Activated naive CD8-positive, alpha-beta T cell treated with anti-CD3 and anti-CD28 coated beads for 36 hours (primary cell): ENCODE measurements around the gene MRPS18B. TPM values are rescaled to one million over a fixed set of nuclear protein-coding genes. Genes with fewer than 3 reads are reported as not detected.
"Not testable (repeated sequence)": the region's sequence is repeated elsewhere in the genome, so short reads cannot be mapped to it uniquely, and the experiment has no call there.

ENCODE experiments used
- DNase-seq: peaks from one replicate; pipeline ENCODE4 v3.0.0; 2021
- H3K27ac Mint-ChIP-seq: one replicate; pipeline ENCODE4 v1.8.0; 2022; ENCODE audit warnings: mild to moderate bottlenecking, moderate library complexity, mixed read lengths
- H3K27me3 Mint-ChIP-seq: one replicate; pipeline ENCODE4 v1.8.0; 2022; ENCODE audit warnings: mild to moderate bottlenecking, mixed read lengths
- H3K36me3 Mint-ChIP-seq: one replicate; pipeline ENCODE4 v1.8.0; 2021; ENCODE audit warnings: mild to moderate bottlenecking, mixed read lengths
- H3K4me1 Mint-ChIP-seq: one replicate; pipeline ENCODE4 v1.8.0; 2021; ENCODE audit warnings: mixed read lengths
- H3K4me3 Mint-ChIP-seq: one replicate; pipeline ENCODE4 v1.8.0; 2022; ENCODE audit warnings: mild to moderate bottlenecking, moderate library complexity, mixed read lengths
- H3K9me3 Mint-ChIP-seq: one replicate; pipeline ENCODE4 v1.8.0; 2022; ENCODE audit warnings: mixed read lengths
- total RNA-seq, 2 experiments: library from RNA; stranded (reverse); gene quantifications; one replicate each; pipeline ENCODE4 v1.2.3, GENCODE V29; 2021

The MRPS18B gene
- total RNA-seq, 2 experiments from 2014 or later: 113 to 116 TPM

DNA sequence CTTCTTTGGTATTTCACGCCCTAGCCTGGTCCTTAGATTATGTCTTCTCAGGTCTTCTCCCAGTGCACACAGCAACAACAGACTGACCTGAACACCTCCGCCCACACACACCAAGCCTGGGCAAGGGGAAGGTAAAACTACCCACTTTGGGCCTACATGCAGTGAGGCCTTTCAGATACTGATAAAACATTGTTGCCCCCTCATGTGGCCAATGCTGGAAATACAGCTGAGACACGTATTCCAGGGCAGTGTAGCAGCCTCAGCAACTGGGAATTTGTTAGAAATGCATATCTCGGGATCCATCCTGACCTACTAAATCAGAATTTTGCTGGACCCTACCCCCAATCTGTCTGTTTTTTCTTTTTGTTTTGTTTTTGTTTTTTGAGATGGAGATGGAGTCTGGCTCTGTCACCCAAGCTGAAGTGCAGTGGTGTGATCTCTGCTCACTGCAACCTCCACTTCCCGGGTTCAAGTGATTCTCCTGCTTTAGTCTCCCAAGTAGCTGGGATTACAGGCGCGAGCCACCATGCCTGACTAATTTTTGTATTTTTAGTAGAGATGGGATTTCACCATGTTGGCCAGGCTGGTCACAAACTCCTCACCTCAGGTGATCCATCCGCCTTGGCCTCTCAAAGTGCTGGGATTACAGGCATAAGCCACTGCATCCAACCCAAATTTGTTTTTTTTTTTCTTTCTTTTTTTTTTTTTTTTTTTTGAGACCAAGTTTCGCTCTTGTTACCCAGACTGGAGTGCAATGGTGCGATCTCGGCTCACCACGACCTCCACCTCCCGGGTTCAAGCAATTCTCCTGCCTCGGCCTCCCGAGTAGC is 20.1 kb upstream of the MRPS18B start:
- peak; percentile 71 for DNase-seq
- Mint-ChIP-seq H3K4me1 (peaks cover 13% of the 10 kb centered on the region), H3K4me3 (peak overlapping the region; percentile 10), H3K27ac (peak overlapping the region; percentile 56), H3K36me3 (peaks cover 22% of the 10 kb centered on the region)
- not testable (repeated sequence) for H3K9me3 Mint-ChIP-seq, H3K27me3 Mint-ChIP-seq

DNA sequence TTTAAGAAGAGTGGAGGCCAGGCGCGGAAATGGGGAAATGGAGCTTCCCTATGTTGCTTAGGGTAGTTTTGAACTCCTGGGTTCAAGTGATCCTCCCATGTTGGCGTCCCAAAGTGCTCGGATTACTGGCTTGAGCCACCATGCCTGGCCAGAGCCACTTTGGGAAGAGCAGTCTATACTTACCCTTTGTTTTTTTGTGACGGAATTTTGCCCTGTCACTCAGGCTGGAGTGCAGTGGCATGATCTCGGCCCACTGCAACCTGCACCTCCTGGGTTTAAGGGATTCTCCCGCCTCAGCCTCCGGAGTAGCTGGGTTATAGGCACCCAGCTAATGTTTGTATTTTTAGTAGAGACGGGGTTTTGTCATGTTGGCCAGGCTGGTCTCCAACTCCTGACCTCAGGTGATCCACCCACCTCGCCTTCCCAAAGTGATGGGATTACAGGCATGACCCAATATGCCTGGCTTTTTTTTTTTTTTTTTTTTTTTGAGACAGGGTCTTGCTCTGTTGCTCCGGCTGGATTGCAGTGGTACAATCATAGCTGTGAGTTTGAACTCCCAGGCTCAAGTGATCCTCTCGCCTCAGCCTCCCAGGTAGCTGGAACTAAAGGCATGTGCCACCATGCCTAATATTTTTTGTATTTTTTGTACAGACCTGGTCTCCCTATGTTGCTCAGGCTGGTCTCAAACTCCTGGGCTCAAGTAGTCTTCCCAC is 18.6 kb upstream of the MRPS18B start:
- no peak for DNase-seq
- H3K4me1 Mint-ChIP-seq: peaks cover 22% of the 10 kb centered on the region
- H3K27ac Mint-ChIP-seq: peak overlapping the region; percentile 78
- no peaks in the 10 kb centered on the region for H3K27me3 Mint-ChIP-seq
- no peak overlapping the region for H3K4me3 Mint-ChIP-seq
- no peaks in the 10 kb centered on the region for H3K9me3 Mint-ChIP-seq
- H3K36me3 Mint-ChIP-seq: peaks cover 34% of the 10 kb centered on the region

DNA sequence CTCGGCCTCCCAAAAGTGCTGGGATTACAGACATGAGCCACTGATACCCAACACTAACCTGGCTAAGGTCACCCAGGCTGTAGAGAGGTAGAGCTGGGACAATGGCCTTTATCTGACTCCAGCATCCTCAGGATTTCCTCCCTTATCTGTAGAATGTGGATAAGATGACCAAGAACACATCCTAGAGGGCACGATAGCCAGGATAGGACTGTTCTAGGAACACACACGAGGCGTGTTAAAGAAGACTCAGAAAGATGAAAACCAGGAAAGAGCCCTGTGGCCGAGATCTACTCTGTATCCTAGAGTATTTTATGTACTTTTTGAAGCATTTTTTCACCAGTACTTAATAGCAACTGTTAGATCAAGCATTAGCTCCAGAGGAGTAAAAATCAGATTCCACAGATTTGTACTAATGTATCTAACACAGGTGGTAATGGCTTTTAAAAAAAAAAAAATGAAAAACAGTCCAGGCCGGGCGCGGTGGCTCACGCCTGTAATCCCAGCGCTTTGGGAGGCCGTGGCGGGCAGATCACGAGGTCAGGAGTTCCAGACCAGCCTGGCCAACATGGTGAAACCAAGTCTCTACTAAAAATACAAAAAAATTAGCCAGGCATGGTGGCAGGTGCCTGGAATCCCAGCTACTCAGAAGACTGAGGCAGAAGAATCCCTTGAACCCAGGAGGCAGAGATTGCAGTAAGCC is 17.9 kb upstream of the MRPS18B start:
- H3K27me3 Mint-ChIP-seq: no peaks in the 10 kb centered on the region
- H3K4me3 Mint-ChIP-seq: no peak overlapping the region
- peaks cover 39% of the 10 kb centered on the region for H3K36me3 Mint-ChIP-seq
- H3K27ac Mint-ChIP-seq: peak overlapping the region; percentile 78
- no peak for DNase-seq
- peaks cover 23% of the 10 kb centered on the region for H3K4me1 Mint-ChIP-seq
- H3K9me3 Mint-ChIP-seq: no peaks in the 10 kb centered on the region

DNA sequence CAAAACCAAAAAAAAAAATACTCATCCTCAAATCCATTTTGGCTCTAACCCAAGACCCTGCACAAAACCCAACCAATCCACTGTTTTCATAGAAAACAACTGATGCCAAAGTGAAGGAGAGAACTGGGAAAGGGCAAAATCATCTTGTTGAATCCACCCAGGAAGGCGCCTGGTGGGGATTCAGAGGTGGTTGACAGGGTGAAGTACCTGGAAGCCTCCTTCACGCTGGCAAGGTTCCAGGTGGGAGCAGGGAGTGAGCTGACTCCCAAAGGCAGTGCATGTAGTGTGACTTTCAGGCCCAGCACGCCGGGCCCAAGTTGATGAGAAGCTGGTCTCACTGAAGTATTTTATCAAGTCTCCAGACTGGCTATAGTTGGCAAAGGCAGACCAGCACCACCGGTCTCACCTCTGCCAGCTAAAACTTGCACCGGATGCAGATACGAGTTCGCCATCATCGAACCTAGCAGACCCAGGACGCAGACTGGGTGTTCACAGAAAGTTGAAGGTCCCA is 17.1 kb upstream of the MRPS18B start:
- Mint-ChIP-seq H3K4me1 (peaks cover 23% of the 10 kb centered on the region), H3K9me3 (no peaks in the 10 kb centered on the region), H3K4me3 (no peak overlapping the region), H3K36me3 (peaks cover 44% of the 10 kb centered on the region), H3K27ac (no peak overlapping the region), H3K27me3 (no peaks in the 10 kb centered on the region)
- DNase-seq: no peak

DNA sequence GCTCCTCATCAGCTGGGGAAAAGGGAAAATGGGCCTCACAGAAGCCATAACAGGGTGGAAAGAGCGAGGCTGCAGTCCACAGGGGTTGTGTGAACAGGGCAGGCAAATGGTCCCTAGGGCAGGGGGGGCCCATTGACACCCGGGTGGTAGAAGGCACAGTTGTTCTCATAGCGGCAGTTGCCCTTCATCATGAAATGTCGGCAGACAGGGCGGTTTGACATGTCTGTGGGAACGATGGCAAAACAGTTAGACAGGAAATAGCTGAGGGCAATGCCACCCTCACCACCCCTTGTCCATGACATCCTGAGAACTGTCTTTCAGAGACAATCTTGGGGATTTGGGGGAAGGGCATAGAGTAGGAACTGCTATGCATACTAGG is 16.2 kb upstream of the MRPS18B start:
- Mint-ChIP-seq H3K27me3 (no peaks in the 10 kb centered on the region), H3K4me3 (no peak overlapping the region), H3K9me3 (no peaks in the 10 kb centered on the region), H3K27ac (no peak overlapping the region), H3K36me3 (peaks cover 51% of the 10 kb centered on the region), H3K4me1 (peaks cover 23% of the 10 kb centered on the region)
- DNase-seq: no peak

DNA sequence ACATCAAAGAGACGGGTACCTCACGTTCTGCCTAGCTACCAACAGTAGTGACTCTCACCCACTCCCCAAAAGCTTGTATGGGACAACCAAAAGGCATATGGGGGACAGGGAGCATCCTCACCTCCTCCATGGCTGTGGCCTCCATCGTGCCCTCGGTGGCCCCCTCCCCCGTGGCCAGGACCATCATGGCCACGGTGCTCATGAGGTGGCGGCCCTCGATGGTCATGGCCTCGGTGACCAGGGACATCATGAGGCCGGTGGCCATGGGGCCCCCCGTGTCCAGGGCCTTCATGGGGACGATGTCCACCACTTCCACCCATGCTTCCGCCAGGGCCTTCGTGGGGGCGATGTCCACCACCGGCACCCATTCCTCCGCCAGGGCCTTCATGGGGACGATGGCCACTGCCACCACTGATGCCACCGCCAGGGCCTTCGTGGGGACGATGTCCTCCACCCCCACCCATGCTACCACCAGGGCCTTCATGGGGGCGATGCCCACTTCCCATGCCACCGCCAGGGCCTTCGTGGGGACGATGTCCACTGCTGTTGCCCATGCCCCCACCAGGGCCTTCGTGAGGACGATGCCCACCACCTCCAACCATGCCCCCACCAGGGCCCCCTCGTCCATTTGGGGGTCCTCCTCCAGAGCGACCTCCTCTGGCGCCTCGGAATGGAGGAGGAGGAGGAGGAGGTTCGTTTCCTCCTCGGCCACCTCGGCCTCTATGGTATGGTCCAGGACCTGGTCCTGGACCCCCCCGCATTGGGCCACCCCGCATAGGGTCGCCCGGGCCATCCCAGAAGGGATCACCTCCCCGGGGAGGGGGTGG is 15.6 kb upstream of the MRPS18B start:
- Mint-ChIP-seq H3K9me3 (no peaks in the 10 kb centered on the region), H3K27me3 (no peaks in the 10 kb centered on the region), H3K27ac (no peak overlapping the region), H3K4me1 (peaks cover 25% of the 10 kb centered on the region), H3K4me3 (no peak overlapping the region), H3K36me3 (peaks cover 51% of the 10 kb centered on the region)
- no peak for DNase-seq

DNA sequence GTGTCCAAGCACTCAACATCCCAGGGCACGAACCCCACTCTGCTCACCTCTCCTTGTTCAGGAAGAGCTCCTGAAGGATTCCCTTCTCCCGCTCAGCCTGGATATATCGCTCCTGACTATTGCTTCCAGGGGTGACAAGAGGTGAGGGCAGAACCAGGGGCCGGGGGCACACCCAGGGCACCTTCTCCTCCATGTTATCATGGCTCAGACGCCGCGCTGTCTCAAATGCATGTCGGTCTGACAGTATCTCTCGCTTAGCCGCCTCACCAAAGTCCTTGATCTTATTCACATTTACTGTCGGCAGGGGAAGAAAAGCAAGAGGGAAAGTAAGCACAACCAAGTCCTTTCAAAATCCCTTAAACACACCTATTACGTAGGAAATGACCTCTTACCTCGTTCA is 13.7 kb upstream of the MRPS18B start:
- H3K4me3 Mint-ChIP-seq: no peak overlapping the region
- H3K27ac Mint-ChIP-seq: no peak overlapping the region
- no peaks in the 10 kb centered on the region for H3K27me3 Mint-ChIP-seq
- H3K36me3 Mint-ChIP-seq: peaks cover 58% of the 10 kb centered on the region
- H3K4me1 Mint-ChIP-seq: peaks cover 27% of the 10 kb centered on the region
- DNase-seq: no peak
- H3K9me3 Mint-ChIP-seq: no peaks in the 10 kb centered on the region

DNA sequence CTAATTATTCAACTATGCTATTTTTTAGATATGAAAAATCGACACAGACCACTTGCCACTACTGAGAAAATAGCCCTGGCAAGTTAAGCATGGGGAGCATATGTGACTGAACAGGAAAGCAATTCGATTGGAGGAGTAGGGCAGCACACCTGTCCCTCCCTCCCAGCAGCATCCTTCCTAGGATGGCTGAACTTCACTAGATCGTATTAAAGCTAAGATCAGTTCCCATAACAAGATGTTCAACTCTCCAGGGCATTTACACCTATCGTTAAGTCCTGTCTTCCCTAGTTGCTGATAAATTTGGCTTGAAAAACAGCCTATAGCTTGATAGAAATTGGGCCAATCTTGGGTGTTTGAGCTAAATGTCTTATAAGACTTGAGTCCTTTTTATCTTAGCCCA is 7.6 kb upstream of the MRPS18B start:
- Mint-ChIP-seq H3K4me1 (peaks cover 60% of the 10 kb centered on the region), H3K4me3 (no peak overlapping the region), H3K9me3 (no peaks in the 10 kb centered on the region), H3K27me3 (no peaks in the 10 kb centered on the region), H3K27ac (peak overlapping the region; percentile 59), H3K36me3 (peaks cover 67% of the 10 kb centered on the region)
- DNase-seq: no peak

DNA sequence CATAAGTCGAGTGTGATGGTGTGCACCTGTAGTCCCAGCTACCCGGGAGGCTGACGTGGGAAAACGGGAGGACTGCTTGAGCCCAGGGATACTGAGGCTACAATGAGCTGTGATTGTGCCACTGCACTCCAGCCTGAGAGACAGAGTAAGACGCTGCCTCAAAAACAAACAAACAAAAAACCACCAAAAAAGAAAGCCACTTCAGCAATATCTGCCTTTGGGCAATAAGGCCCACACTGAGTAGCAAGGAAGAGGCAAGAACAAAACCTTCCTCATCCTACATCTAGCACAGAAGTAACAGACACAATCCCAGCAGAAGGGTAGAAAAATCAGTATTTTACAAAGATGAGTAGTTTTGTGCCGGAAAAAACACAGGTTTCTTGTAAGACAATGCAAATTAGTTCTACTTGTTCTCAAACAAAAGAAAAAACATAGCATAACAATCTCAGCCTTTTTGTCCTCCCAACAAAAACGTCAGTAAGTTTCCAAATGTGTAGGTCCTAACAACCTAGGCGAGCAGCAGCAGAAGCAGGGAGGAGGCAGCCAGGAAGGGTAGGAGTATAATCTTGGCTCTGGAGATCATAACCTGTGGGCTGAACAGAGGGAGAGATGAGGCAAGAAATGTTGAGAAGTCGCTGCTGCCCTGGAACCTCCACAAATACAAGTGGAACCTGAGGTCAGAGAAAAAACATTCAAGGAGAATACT is 6.3 kb upstream of the MRPS18B start:
- DNase-seq: no peak
- Mint-ChIP-seq H3K27me3 (peaks cover 3% of the 10 kb centered on the region), H3K4me3 (no peak overlapping the region)

DNA sequence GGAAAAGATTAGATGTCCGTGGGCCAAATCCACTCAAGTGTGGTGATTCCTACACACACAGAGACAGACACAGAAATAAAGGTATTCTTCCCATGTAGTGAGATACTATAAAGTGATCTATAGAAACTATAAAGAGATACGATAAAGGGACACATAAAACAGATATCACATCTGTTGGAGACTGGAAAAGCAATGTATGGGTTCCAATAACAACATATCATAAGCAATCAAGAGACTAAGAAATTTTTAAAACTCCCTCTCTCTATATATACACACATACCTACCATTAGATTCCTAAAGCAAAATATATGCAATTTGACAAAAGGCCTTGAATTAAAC is 5.8 kb upstream of the MRPS18B start:
- no peaks in the 10 kb centered on the region for H3K9me3 Mint-ChIP-seq
- H3K27ac Mint-ChIP-seq: peak overlapping the region; percentile 6
- peaks cover 62% of the 10 kb centered on the region for H3K4me1 Mint-ChIP-seq
- H3K4me3 Mint-ChIP-seq: no peak overlapping the region
- no peak for DNase-seq
- peaks cover 8% of the 10 kb centered on the region for H3K27me3 Mint-ChIP-seq
- H3K36me3 Mint-ChIP-seq: peaks cover 69% of the 10 kb centered on the region

More for the DNA sequence above, 6.3 kb upstream of the MRPS18B start:
- peaks cover 69% of the 10 kb centered on the region for H3K36me3 Mint-ChIP-seq
- H3K27ac Mint-ChIP-seq: peak overlapping the region; percentile 6
- H3K9me3 Mint-ChIP-seq: no peaks in the 10 kb centered on the region
- peaks cover 63% of the 10 kb centered on the region for H3K4me1 Mint-ChIP-seq

DNA sequence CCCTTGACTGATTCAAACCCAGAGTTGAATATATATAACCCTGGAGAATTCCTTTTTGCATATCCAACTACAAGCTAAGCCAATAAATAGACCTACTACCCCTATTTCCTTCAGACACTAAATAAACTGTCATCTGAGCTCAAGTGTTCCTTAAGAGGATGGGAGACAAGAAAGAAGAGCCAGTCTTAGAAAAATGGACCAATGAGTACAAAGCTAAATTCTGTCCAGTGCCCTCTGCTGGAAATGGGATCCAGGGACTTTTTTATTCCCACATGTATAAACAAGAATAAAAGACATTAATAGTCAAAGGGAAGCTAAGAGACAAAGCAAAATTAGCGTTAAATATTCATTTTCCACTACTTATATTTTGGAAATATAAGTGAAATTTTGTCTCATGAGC is 5.4 kb upstream of the MRPS18B start:
- Mint-ChIP-seq H3K9me3 (peaks cover 3% of the 10 kb centered on the region), H3K36me3 (peaks cover 73% of the 10 kb centered on the region), H3K27me3 (peaks cover 12% of the 10 kb centered on the region), H3K4me3 (peak overlapping the region; percentile 11), H3K4me1 (peaks cover 66% of the 10 kb centered on the region), H3K27ac (peak overlapping the region; percentile 99)
- DNase-seq: no peak

DNA sequence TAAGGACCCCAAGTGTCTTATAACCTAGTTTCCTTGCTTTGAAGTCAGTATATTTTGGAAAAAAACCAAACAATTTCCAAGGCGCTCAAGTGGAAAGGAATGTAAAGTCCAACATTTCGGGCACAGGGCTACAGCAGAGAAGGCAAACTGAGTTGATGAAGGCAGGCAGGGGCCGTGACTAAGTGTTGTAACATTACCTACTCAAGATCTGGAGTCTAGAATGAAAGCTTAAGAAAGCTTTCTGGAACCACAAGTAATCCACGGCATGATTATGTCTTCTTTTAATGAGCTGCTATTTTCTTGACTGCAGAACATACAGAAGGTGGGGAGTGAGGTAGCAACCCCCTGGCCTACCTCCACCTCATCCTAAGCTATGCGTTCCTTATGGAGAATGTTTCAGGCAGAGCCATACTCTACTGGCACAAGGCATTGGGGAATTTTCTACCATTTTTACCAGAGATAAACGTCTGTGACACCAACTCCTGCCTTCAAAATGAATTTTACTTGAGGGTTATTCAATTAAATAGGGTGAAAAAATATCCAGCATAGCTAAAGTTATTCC is 4.9 kb upstream of the MRPS18B start:
- DNase-seq: no peak
- peaks cover 69% of the 10 kb centered on the region for H3K36me3 Mint-ChIP-seq
- peaks cover 18% of the 10 kb centered on the region for H3K27me3 Mint-ChIP-seq

DNA sequence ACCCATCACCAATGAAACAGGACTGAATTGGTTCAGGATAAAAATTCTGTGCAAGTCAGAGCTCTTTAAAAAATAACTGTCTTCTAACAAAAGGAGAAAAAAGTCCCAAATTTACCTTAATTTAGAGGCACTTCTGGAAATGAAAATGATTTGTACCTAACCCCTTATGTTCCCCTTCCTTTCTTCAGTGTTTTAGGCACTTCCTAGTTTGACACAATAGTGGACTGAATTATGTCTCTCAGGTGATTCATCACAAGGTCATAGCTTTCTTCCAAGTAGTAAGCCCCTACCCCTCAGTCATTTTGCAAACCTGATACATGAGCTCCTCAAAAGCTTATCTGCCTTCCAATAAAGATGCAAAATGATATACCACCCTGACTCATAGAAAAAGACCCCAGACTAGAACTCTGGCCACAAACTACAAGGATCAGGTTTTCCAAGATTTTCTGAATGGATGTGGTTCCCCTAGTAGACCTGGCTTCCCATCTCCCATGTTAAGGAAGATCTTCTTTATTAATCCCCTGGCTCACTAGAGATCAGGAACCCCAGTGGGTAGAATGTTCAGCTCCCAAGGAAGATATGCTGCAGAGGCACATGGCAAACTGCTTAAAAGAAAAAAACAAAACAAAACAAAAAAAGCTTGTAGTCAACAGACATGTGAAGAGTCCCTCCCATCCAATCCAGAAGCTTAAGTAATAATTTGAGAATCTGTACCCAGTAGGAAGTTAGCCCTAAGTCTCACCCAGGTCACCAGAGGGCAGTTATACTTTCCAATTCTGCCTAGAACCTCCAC is 4.2 kb upstream of the MRPS18B start:
- peak overlapping the region; percentile 97 for H3K4me3 Mint-ChIP-seq
- H3K27ac Mint-ChIP-seq: peak overlapping the region; percentile 99

More for the DNA sequence above, 4.9 kb upstream of the MRPS18B start:
- H3K27ac Mint-ChIP-seq: peak overlapping the region; percentile 99
- no peak overlapping the region for H3K4me3 Mint-ChIP-seq
- H3K4me1 Mint-ChIP-seq: peaks cover 63% of the 10 kb centered on the region
- peaks cover 3% of the 10 kb centered on the region for H3K9me3 Mint-ChIP-seq

More for the DNA sequence above, 4.2 kb upstream of the MRPS18B start:
- no peak for DNase-seq
- H3K27me3 Mint-ChIP-seq: peaks cover 19% of the 10 kb centered on the region
- H3K9me3 Mint-ChIP-seq: peaks cover 3% of the 10 kb centered on the region
- peaks cover 71% of the 10 kb centered on the region for H3K36me3 Mint-ChIP-seq
- H3K4me1 Mint-ChIP-seq: peaks cover 61% of the 10 kb centered on the region
